PFSK-1 (cell line): Measurements from ENCODE around the gene PCDHGA6.

Experiments
- POLR2AphosphoS5 ChIP-seq: IDR thresholded peaks from 2 replicates; pipeline ENCODE4 v1.6.1; 2012; ENCODE audit warnings: low read depth, mild to moderate bottlenecking, control low read depth, low read length, moderate library complexity
- REST ChIP-seq, 2 experiments: IDR thresholded peaks; 2 replicates each; pipeline versions ENCODE4 v1.6.1 to v1.8.0; 2011 to 2012; ENCODE audit warnings: low read depth in 2 of 2, low read length in 2 of 2, control low read depth in 1 of 2, inconsistent platforms in 1 of 2, mild to moderate bottlenecking in 1 of 2, moderate library complexity in 1 of 2; ENCODE audit not compliant: insufficient read depth in 1 of 2
- SIN3A ChIP-seq: IDR thresholded peaks from 2 replicates; pipeline ENCODE4 v1.6.1; 2012; ENCODE audit warnings: mild to moderate bottlenecking, low read length, moderate library complexity, borderline replicate concordance; ENCODE audit not compliant: insufficient read depth
- TAF1 ChIP-seq: IDR thresholded peaks from 2 replicates; pipeline ENCODE4 v1.6.1; 2012; ENCODE audit warnings: low read length, control low read depth, borderline replicate concordance; ENCODE audit not compliant: insufficient read depth

- TF ChIP-seq SIN3A (no peak), POLR2AphosphoS5 (no peak), TAF1 (no peak), REST (IDR thresholded peaks at IDR 0.05; ENCODE audit: insufficient read depth in 1 of 2, low read depth in 2 of 2, low read length in 2 of 2) (no peak)
Observed at GRCh38 chr5:141343242-141343952, 30.3 kb upstream of the PCDHGA6 start, which contains the start of gene PCDHGA3.
